Measurements from ENCODE around the gene PCNT. TPM values are rescaled to one million over a fixed set of nuclear protein-coding genes. Genes with fewer than 3 reads are reported as not detected.

PCNT gene
- total RNA-seq, 3 donors from 2014 or later: 25.2 to 31.0 (median 28.5) TPM

GRCh38 chr21:46427516-46427915 is 103.6 kb downstream of the PCNT start:
- intact Hi-C loops (cut with DNase I; ENCODE audit: low total_unique reads): no loop called here

GRCh38 chr21:46428286-46428685 is 104.3 kb downstream of the PCNT start:
- Histone ChIP-seq H3K9me3 (no peaks in the 10 kb centered on the region), H3K4me1 (no peaks in the 10 kb centered on the region), H3K27me3 (no peaks in the 10 kb centered on the region), H3K36me3 (peaks cover 9% of the 10 kb centered on the region), H3K4me3 (no peak overlapping the region), H3K27ac (no peak overlapping the region)
- DNase-seq (ENCODE audit: low spot score in 2 of 2): no peak
- intact Hi-C loops (cut with DNase I; ENCODE audit: low total_unique reads): no loop called here
- TF ChIP-seq POLR2A (IDR thresholded peaks at IDR 0.05): no peak
- TF ChIP-seq CTCF (IDR thresholded peaks at IDR 0.05): no peak
- no peak for TF ChIP-seq POLR2AphosphoS5 (IDR thresholded peaks at IDR 0.05)

More at GRCh38 chr21:46427516-46427915, 103.6 kb downstream of the PCNT start:
- Histone ChIP-seq H3K4me1 (no peaks in the 10 kb centered on the region), H3K9me3 (no peaks in the 10 kb centered on the region), H3K36me3 (peaks cover 9% of the 10 kb centered on the region), H3K4me3 (no peak overlapping the region), H3K27ac (no peak overlapping the region), H3K27me3 (no peaks in the 10 kb centered on the region)
- DNase-seq (ENCODE audit: low spot score in 2 of 2): no peak
- TF ChIP-seq POLR2AphosphoS5 (IDR thresholded peaks at IDR 0.05) (no peak), POLR2A (IDR thresholded peaks at IDR 0.05) (no peak), CTCF (IDR thresholded peaks at IDR 0.05) (no peak)

- TF ChIP-seq POLR2A (IDR thresholded peaks at IDR 0.05) (no peak), CTCF (IDR thresholded peaks at IDR 0.05) (no peak), POLR2AphosphoS5 (IDR thresholded peaks at IDR 0.05) (no peak)
- Histone ChIP-seq H3K27ac (no peak overlapping the region), H3K36me3 (peaks cover 9% of the 10 kb centered on the region), H3K27me3 (no peaks in the 10 kb centered on the region), H3K4me3 (no peak overlapping the region), H3K9me3 (no peaks in the 10 kb centered on the region), H3K4me1 (no peaks in the 10 kb centered on the region)
- DNase-seq (ENCODE audit: low spot score in 2 of 2): no peak
- intact Hi-C loops (cut with DNase I; ENCODE audit: low total_unique reads): no loop called here
Observed at GRCh38 chr21:46428987-46429710, 105.2 kb downstream of the PCNT start.

GRCh38 chr21:46429754-46430681 is 106.1 kb downstream of the PCNT start:
- H3K36me3 ChIP-seq: peaks cover 9% of the 10 kb centered on the region
- H3K4me1 ChIP-seq: no peaks in the 10 kb centered on the region
- no peak overlapping the region for H3K4me3 ChIP-seq
- no peaks in the 10 kb centered on the region for H3K9me3 ChIP-seq
- intact Hi-C loops (cut with DNase I; ENCODE audit: low total_unique reads): no loop called here
- no peak overlapping the region for H3K27ac ChIP-seq
- TF ChIP-seq POLR2A (IDR thresholded peaks at IDR 0.05): no peak
- H3K27me3 ChIP-seq: no peaks in the 10 kb centered on the region
- no peak for DNase-seq (ENCODE audit: low spot score in 2 of 2)

- TF ChIP-seq POLR2AphosphoS5 (IDR thresholded peaks at IDR 0.05) (no peak), POLR2A (IDR thresholded peaks at IDR 0.05) (no peak), CTCF (IDR thresholded peaks at IDR 0.05) (no peak)
- DNase-seq (ENCODE audit: low spot score in 2 of 2): no peak
Observed at GRCh38 chr21:46431448-46431847, 107.5 kb downstream of the PCNT start.

More at GRCh38 chr21:46431448-46431847, 107.5 kb downstream of the PCNT start:
- H3K4me3 ChIP-seq: no peak overlapping the region
- H3K9me3 ChIP-seq: no peaks in the 10 kb centered on the region
- H3K27ac ChIP-seq: no peak overlapping the region
- intact Hi-C loops (cut with DNase I; ENCODE audit: low total_unique reads): no loop called here
- no peaks in the 10 kb centered on the region for H3K27me3 ChIP-seq
- H3K4me1 ChIP-seq: no peaks in the 10 kb centered on the region
- H3K36me3 ChIP-seq: peaks cover 9% of the 10 kb centered on the region

All from breast epithelium (tissue), 4 donors.